Glutamatergic neuron (in vitro differentiated cells): Measurements from ENCODE around the gene UBE2B. TPM values are rescaled to one million over a fixed set of nuclear protein-coding genes. Genes with fewer than 3 reads are reported as not detected.
A peak's percentile ranks its signal among the peaks of the same experiment; 100 is the strongest.
"Not testable (repeated sequence)": the region's sequence is repeated elsewhere in the genome, so short reads cannot be mapped to it uniquely, and the experiment has no call there.

ENCODE experiments used
- DNase-seq: peaks from one replicate; pipeline ENCODE4 v3.0.0; 2022
- H3K27ac Mint-ChIP-seq: one replicate; pipeline ENCODE4 v1.8.0; 2020; ENCODE audit warnings: mild to moderate bottlenecking, mixed read lengths, inconsistent platforms; ENCODE audit not compliant: unreplicated experiment
- H3K27me3 Mint-ChIP-seq: one replicate; pipeline ENCODE4 v1.8.0; 2020; ENCODE audit warnings: mild to moderate bottlenecking, moderate library complexity, mixed read lengths, inconsistent platforms; ENCODE audit not compliant: unreplicated experiment
- H3K36me3 Mint-ChIP-seq: one replicate; pipeline ENCODE4 v1.8.0; 2020; ENCODE audit warnings: mild to moderate bottlenecking, mixed read lengths, inconsistent platforms; ENCODE audit not compliant: unreplicated experiment
- H3K4me1 Mint-ChIP-seq: one replicate; pipeline ENCODE4 v1.8.0; 2020; ENCODE audit warnings: mild to moderate bottlenecking, low read depth, mixed read lengths, inconsistent platforms; ENCODE audit not compliant: unreplicated experiment
- H3K4me3 Mint-ChIP-seq: one replicate; pipeline ENCODE4 v1.8.0; 2020; ENCODE audit warnings: mild to moderate bottlenecking, mixed read lengths, inconsistent platforms; ENCODE audit not compliant: unreplicated experiment
- H3K9me3 Mint-ChIP-seq: one replicate; pipeline ENCODE4 v1.8.0; 2020; ENCODE audit warnings: mild to moderate bottlenecking, moderate library complexity, mixed read lengths, inconsistent platforms; ENCODE audit not compliant: unreplicated experiment
- CTCF ChIP-seq: fragments of 200-600 bp; sonication (generic); IDR thresholded peaks from one replicate; pipeline ENCODE4 v1.5.0; 2021; ENCODE audit not compliant: partially characterized antibody, unreplicated experiment
- long read RNA-seq: library from polyadenylated mRNA; unstranded; transcript quantifications from one replicate; pipeline ENCODE4 v2.0.0, GENCODE V29; 2020; ENCODE audit not compliant: unreplicated experiment
- total RNA-seq: library from RNA; stranded (reverse); fragmentation: NEBNext Ultra II Directional; extraction: Animal tissue kit (Norgen Biotek cat#: 25700); gene quantifications from one replicate; pipeline ENCODE4 v1.2.1, GENCODE V29; 2021; ENCODE audit not compliant: unreplicated experiment

UBE2B gene
- total RNA-seq, result 67.3 TPM
- long read RNA-seq, transcript UBE2B-201 (6 exons, 2,515 nt), result major isoform, 16 of 20 reads
- long read RNA-seq, partial matches to known transcripts, result 1 of 20 reads
- long read RNA-seq, other reads (novel, unspliced or antisense), result 2 of 20 reads

- Mint-ChIP-seq H3K36me3 (no peaks in the 10 kb centered on the region), H3K4me3 (peak within 1 kb of the TSS; percentile 95), H3K9me3 (peaks cover 23% of the 10 kb centered on the region), H3K27me3 (peaks cover 13% of the 10 kb centered on the region), H3K27ac (peak within 1 kb of the TSS; percentile 99), H3K4me1 (peaks cover 6% of the 10 kb centered on the region)
- TF ChIP-seq CTCF, result no peak
- DNase-seq, result peak; percentile 98
Measured at GRCh38 chr5:134370871-134371833, at the start of gene UBE2B. Gene UBE2B (plus strand): TSS chr5:134371569. CDS start chr5:134371596, 27 bp downstream.

GRCh38 chr5:134327327-134327726 lies 44.0 kb upstream of the UBE2B start:
- peaks cover 2% of the 10 kb centered on the region for H3K27me3 Mint-ChIP-seq

GRCh38 chr5:134328619-134329018 lies 42.8 kb upstream of the UBE2B start:
- no peak for DNase-seq
- no peak overlapping the region for H3K4me3 Mint-ChIP-seq
- peaks cover 4% of the 10 kb centered on the region for H3K27me3 Mint-ChIP-seq
- no peak for TF ChIP-seq CTCF
- peaks cover 12% of the 10 kb centered on the region for H3K9me3 Mint-ChIP-seq
- H3K27ac Mint-ChIP-seq, result no peak overlapping the region
- no peaks in the 10 kb centered on the region for H3K4me1 Mint-ChIP-seq
- peaks cover 22% of the 10 kb centered on the region for H3K36me3 Mint-ChIP-seq

More at GRCh38 chr5:134327327-134327726, 44.0 kb upstream of the UBE2B start:
- no peak for DNase-seq
- no peak for TF ChIP-seq CTCF
- H3K4me3 Mint-ChIP-seq, result no peak overlapping the region
- no peak overlapping the region for H3K27ac Mint-ChIP-seq
- peaks cover 8% of the 10 kb centered on the region for H3K9me3 Mint-ChIP-seq
- peaks cover 15% of the 10 kb centered on the region for H3K36me3 Mint-ChIP-seq
- H3K4me1 Mint-ChIP-seq, result no peaks in the 10 kb centered on the region

GRCh38 chr5:134336833-134337232 lies 34.5 kb upstream of the UBE2B start:
- not testable (repeated sequence) for DNase-seq, H3K27me3 Mint-ChIP-seq, H3K27ac Mint-ChIP-seq, H3K4me3 Mint-ChIP-seq, H3K4me1 Mint-ChIP-seq
- peaks cover 22% of the 10 kb centered on the region for H3K9me3 Mint-ChIP-seq
- H3K36me3 Mint-ChIP-seq, result peaks cover 45% of the 10 kb centered on the region

GRCh38 chr5:134343500-134343899 lies 27.9 kb upstream of the UBE2B start:
- not testable (repeated sequence) for H3K27ac Mint-ChIP-seq, H3K4me1 Mint-ChIP-seq, H3K4me3 Mint-ChIP-seq, H3K9me3 Mint-ChIP-seq, H3K27me3 Mint-ChIP-seq, DNase-seq
- peaks cover 13% of the 10 kb centered on the region for H3K36me3 Mint-ChIP-seq

- peak overlapping the region; percentile 18 for H3K27ac Mint-ChIP-seq
- not testable (repeated sequence) for H3K36me3 Mint-ChIP-seq, H3K4me1 Mint-ChIP-seq, H3K27me3 Mint-ChIP-seq, DNase-seq, H3K9me3 Mint-ChIP-seq, H3K4me3 Mint-ChIP-seq
Measured at GRCh38 chr5:134345476-134345875, 25.9 kb upstream of the UBE2B start.
